ENCODE measurements around the gene DIS3L2. TPM values are rescaled to one million over a fixed set of nuclear protein-coding genes. Genes with fewer than 3 reads are reported as not detected.

DIS3L2 gene
- total RNA-seq, 2 donors from 2014 or later: 19.6 to 22.1 TPM

- Histone ChIP-seq H3K4me3 (no peak overlapping the region), H3K4me1 (peaks cover 0 to 11% of the 10 kb centered on the region in 2 donors), H3K27ac (no peak overlapping the region), H3K36me3 (no peaks in the 10 kb centered on the region), H3K27me3 (no peaks in the 10 kb centered on the region), H3K9me3 (no peaks in the 10 kb centered on the region)
- DNase-seq (ENCODE audit: low spot score): no peak
- TF ChIP-seq, protein P1, sequence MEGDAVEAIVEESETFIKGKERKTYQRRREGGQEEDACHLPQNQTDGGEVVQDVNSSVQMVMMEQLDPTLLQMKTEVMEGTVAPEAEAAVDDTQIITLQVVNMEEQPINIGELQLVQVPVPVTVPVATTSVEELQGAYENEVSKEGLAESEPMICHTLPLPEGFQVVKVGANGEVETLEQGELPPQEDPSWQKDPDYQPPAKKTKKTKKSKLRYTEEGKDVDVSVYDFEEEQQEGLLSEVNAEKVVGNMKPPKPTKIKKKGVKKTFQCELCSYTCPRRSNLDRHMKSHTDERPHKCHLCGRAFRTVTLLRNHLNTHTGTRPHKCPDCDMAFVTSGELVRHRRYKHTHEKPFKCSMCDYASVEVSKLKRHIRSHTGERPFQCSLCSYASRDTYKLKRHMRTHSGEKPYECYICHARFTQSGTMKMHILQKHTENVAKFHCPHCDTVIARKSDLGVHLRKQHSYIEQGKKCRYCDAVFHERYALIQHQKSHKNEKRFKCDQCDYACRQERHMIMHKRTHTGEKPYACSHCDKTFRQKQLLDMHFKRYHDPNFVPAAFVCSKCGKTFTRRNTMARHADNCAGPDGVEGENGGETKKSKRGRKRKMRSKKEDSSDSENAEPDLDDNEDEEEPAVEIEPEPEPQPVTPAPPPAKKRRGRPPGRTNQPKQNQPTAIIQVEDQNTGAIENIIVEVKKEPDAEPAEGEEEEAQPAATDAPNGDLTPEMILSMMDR (IDR thresholded peaks at IDR 0.05): no peak
Observed at GRCh38 chr2:232278534-232278933, 317.0 kb downstream of the DIS3L2 start.

DNA sequence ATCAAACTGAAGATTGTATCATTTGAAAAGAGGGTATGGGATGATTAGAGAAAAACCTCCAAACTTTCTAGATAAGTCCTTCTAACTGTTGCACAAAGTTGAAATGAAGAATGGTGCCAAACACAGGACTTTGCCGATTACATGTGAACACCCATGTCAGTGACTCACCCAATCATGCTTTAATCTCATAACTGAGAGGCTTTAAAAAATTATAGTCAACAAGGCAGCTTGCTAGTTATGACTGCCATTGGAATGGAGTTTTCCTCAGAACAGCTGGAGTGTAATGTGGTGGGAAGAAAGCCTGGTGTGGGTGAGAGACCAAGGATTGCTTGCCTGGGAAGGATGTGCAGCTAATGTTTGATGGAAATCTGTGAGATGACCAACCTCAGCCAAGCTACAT is 318.8 kb downstream of the DIS3L2 start:
- Histone ChIP-seq H3K36me3 (no peaks in the 10 kb centered on the region), H3K27ac (no peak overlapping the region), H3K4me3 (no peak overlapping the region), H3K27me3 (no peaks in the 10 kb centered on the region), H3K4me1 (peaks cover 0 to 11% of the 10 kb centered on the region in 2 donors), H3K9me3 (no peaks in the 10 kb centered on the region)
- TF ChIP-seq, protein P1 (IDR thresholded peaks at IDR 0.05): no peak
- DNase-seq (ENCODE audit: low spot score): no peak

DNA sequence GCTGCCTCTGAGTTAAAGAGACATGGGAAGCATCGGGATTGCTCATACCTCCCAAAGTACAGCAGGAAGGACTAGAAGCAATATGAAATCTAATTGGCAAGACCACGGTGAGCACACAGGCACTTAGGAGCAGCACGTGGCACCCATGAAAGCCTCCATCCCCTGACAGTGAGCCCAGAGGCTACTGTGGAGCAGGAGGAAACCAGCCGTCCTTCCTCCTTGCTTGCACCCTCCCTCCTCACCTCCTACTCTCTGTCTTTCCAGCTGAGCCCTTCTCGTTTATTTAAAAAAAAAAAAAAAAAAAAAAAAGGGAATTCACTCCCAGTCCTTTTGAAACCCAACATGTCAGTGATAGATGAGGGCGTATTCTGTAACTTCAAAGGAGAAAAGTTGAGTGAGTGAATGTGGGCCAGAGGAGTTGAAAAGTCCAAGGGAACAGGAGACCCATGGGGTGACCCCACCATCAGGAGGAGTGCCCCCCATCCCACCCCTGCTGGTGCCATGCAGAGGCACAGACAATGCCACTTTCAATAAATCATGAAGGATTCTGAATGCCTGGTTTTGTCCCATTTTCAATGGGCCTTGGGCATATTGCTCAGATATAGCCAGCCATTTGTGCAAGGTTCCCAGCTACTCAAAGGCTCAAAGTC is 320.5 kb downstream of the DIS3L2 start:
- no peak for DNase-seq (ENCODE audit: low spot score)
- TF ChIP-seq, protein P1 (IDR thresholded peaks at IDR 0.05): no peak
- H3K9me3 ChIP-seq: no peaks in the 10 kb centered on the region
- H3K27me3 ChIP-seq: no peaks in the 10 kb centered on the region
- no peak overlapping the region for H3K4me3 ChIP-seq
- H3K36me3 ChIP-seq: no peaks in the 10 kb centered on the region
- peaks cover 0 to 2% of the 10 kb centered on the region in 2 donors for H3K4me1 ChIP-seq
- no peak overlapping the region for H3K27ac ChIP-seq

DNA sequence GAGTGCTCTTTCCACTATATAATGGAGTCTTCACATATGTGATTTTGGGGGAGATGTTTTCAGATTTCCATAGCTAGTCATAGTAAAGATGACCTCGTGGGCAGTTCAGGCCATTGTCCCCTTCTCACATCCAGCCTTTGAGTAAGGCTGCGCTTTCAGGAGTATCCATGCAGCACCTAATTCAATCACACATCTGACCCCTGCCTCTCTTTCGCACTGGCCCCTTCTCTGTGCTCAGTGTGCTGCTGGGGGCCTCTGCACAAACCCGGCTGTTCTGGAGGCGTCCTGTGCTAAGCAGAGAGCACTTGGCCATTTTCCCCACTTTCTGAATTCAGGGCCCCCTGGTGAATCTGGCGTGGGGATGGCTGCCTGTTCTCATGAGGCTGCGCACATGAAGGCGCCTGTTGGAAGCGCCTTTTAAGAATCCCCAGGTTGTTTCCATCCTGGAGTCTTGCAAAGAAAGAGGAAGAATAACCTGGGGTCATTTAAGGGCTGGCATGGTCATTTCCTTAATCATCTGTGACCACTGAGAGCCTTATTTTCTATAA is 321.1 kb downstream of the DIS3L2 start:
- Histone ChIP-seq H3K9me3 (no peaks in the 10 kb centered on the region), H3K27ac (no peak overlapping the region), H3K27me3 (no peaks in the 10 kb centered on the region), H3K36me3 (no peaks in the 10 kb centered on the region), H3K4me3 (no peak overlapping the region), H3K4me1 (no peaks in the 10 kb centered on the region)
- TF ChIP-seq, protein P1 (IDR thresholded peaks at IDR 0.05): no peak
- no peak for DNase-seq (ENCODE audit: low spot score)

- Histone ChIP-seq H3K27ac (no peak overlapping the region), H3K36me3 (no peaks in the 10 kb centered on the region), H3K4me3 (no peak overlapping the region), H3K27me3 (no peaks in the 10 kb centered on the region), H3K4me1 (no peaks in the 10 kb centered on the region), H3K9me3 (no peaks in the 10 kb centered on the region)
- TF ChIP-seq, protein P1 (IDR thresholded peaks at IDR 0.05): no peak
- DNase-seq (ENCODE audit: low spot score): no peak
Observed at GRCh38 chr2:232286001-232286868, 324.7 kb downstream of the DIS3L2 start.
